ENCODE measurements around the gene ACSL3.

ACSL3 gene

GRCh38 chr2:222860740-222861410 is at the start of gene ACSL3:
Gene ACSL3 (plus strand): TSS chr2:222861036. CDS start chr2:222908773, 47,737 bp downstream.
- H3K36me3 ChIP-seq (ENCODE audit: control insufficient read depth, insufficient read depth, low read length, severe bottlenecking), result no peaks in the 10 kb centered on the region
- peaks cover 46% of the 10 kb centered on the region for H3K4me1 ChIP-seq (ENCODE audit: control insufficient read depth, insufficient read depth, low read length)
- H3K27me3 ChIP-seq (replicated peaks; ENCODE audit: control insufficient read depth, insufficient read depth, low read length), result no peaks in the 10 kb centered on the region
- H3K9me3 ChIP-seq (ENCODE audit: control insufficient read depth, low read length), result no peaks in the 10 kb centered on the region
- DNase-seq (ENCODE audit: low read depth), result peak; percentile 98
- peak within 1 kb of the TSS; percentile 97 for H3K9ac ChIP-seq (ENCODE audit: low read length)
- H3K4me3 ChIP-seq (ENCODE audit: low read length), result peak within 1 kb of the TSS; percentile 99

- no peaks in the 10 kb centered on the region for H3K9me3 ChIP-seq (ENCODE audit: control insufficient read depth, low read length)
- DNase-seq (ENCODE audit: low read depth), result no peak
- no peak overlapping the region for H3K9ac ChIP-seq (ENCODE audit: low read length)
- no peaks in the 10 kb centered on the region for H3K4me1 ChIP-seq (ENCODE audit: control insufficient read depth, insufficient read depth, low read length)
- H3K27me3 ChIP-seq (replicated peaks; ENCODE audit: control insufficient read depth, insufficient read depth, low read length), result no peaks in the 10 kb centered on the region
- no peaks in the 10 kb centered on the region for H3K36me3 ChIP-seq (ENCODE audit: control insufficient read depth, insufficient read depth, low read length, severe bottlenecking)
- no peak overlapping the region for H3K4me3 ChIP-seq (ENCODE audit: low read length)
These were observed 49.0 kb upstream of the ACSL3 start for GRCh38 chr2:222811828-222812227.

- Histone ChIP-seq H3K4me3 (ENCODE audit: low read length) (no peak overlapping the region), H3K9ac (ENCODE audit: low read length) (no peak overlapping the region), H3K27me3 (replicated peaks; ENCODE audit: control insufficient read depth, insufficient read depth, low read length) (no peaks in the 10 kb centered on the region), H3K36me3 (ENCODE audit: control insufficient read depth, insufficient read depth, low read length, severe bottlenecking) (no peaks in the 10 kb centered on the region), H3K9me3 (ENCODE audit: control insufficient read depth, low read length) (no peaks in the 10 kb centered on the region), H3K4me1 (ENCODE audit: control insufficient read depth, insufficient read depth, low read length) (no peaks in the 10 kb centered on the region)
- peak; percentile 4 for DNase-seq (ENCODE audit: low read depth)
These were observed 47.5 kb upstream of the ACSL3 start for GRCh38 chr2:222813177-222813843.

GRCh38 chr2:222819722-222820333 is 41.0 kb upstream of the ACSL3 start:
- Histone ChIP-seq H3K9me3 (ENCODE audit: control insufficient read depth, low read length) (no peaks in the 10 kb centered on the region), H3K4me1 (ENCODE audit: control insufficient read depth, insufficient read depth, low read length) (peaks cover 17% of the 10 kb centered on the region), H3K9ac (ENCODE audit: low read length) (no peak overlapping the region), H3K4me3 (ENCODE audit: low read length) (no peak overlapping the region), H3K36me3 (ENCODE audit: control insufficient read depth, insufficient read depth, low read length, severe bottlenecking) (no peaks in the 10 kb centered on the region), H3K27me3 (replicated peaks; ENCODE audit: control insufficient read depth, insufficient read depth, low read length) (no peaks in the 10 kb centered on the region)
- peak; percentile 67 for DNase-seq (ENCODE audit: low read depth)

- no peak for DNase-seq (ENCODE audit: low read depth)
- Histone ChIP-seq H3K27me3 (replicated peaks; ENCODE audit: control insufficient read depth, insufficient read depth, low read length) (no peaks in the 10 kb centered on the region), H3K4me3 (ENCODE audit: low read length) (no peak overlapping the region), H3K9me3 (ENCODE audit: control insufficient read depth, low read length) (no peaks in the 10 kb centered on the region), H3K9ac (ENCODE audit: low read length) (no peak overlapping the region), H3K4me1 (ENCODE audit: control insufficient read depth, insufficient read depth, low read length) (peaks cover 17% of the 10 kb centered on the region), H3K36me3 (ENCODE audit: control insufficient read depth, insufficient read depth, low read length, severe bottlenecking) (no peaks in the 10 kb centered on the region)
These were observed 37.5 kb upstream of the ACSL3 start for GRCh38 chr2:222823183-222823930.

- no peaks in the 10 kb centered on the region for H3K27me3 ChIP-seq (replicated peaks; ENCODE audit: control insufficient read depth, insufficient read depth, low read length)
- no peaks in the 10 kb centered on the region for H3K9me3 ChIP-seq (ENCODE audit: control insufficient read depth, low read length)
- H3K9ac ChIP-seq (ENCODE audit: low read length), result no peak overlapping the region
- no peaks in the 10 kb centered on the region for H3K36me3 ChIP-seq (ENCODE audit: control insufficient read depth, insufficient read depth, low read length, severe bottlenecking)
- peaks cover 9% of the 10 kb centered on the region for H3K4me1 ChIP-seq (ENCODE audit: control insufficient read depth, insufficient read depth, low read length)
- DNase-seq (ENCODE audit: low read depth), result no peak
- no peak overlapping the region for H3K4me3 ChIP-seq (ENCODE audit: low read length)
These were observed 35.8 kb upstream of the ACSL3 start for GRCh38 chr2:222825031-222825430.

- no peak overlapping the region for H3K4me3 ChIP-seq (ENCODE audit: low read length)
- H3K4me1 ChIP-seq (ENCODE audit: control insufficient read depth, insufficient read depth, low read length), result peaks cover 7% of the 10 kb centered on the region
- H3K9me3 ChIP-seq (ENCODE audit: control insufficient read depth, low read length), result no peaks in the 10 kb centered on the region
- H3K36me3 ChIP-seq (ENCODE audit: control insufficient read depth, insufficient read depth, low read length, severe bottlenecking), result no peaks in the 10 kb centered on the region
- DNase-seq (ENCODE audit: low read depth), result no peak
- no peaks in the 10 kb centered on the region for H3K27me3 ChIP-seq (replicated peaks; ENCODE audit: control insufficient read depth, insufficient read depth, low read length)
- H3K9ac ChIP-seq (ENCODE audit: low read length), result no peak overlapping the region
These were observed 33.4 kb upstream of the ACSL3 start for GRCh38 chr2:222827417-222827816.

GRCh38 chr2:222828572-222828971 is 32.3 kb upstream of the ACSL3 start:
- DNase-seq (ENCODE audit: low read depth), result no peak
- Histone ChIP-seq H3K9ac (ENCODE audit: low read length) (no peak overlapping the region), H3K4me1 (ENCODE audit: control insufficient read depth, insufficient read depth, low read length) (peaks cover under 1% of the 10 kb centered on the region), H3K27me3 (replicated peaks; ENCODE audit: control insufficient read depth, insufficient read depth, low read length) (no peaks in the 10 kb centered on the region), H3K9me3 (ENCODE audit: control insufficient read depth, low read length) (no peaks in the 10 kb centered on the region), H3K4me3 (ENCODE audit: low read length) (no peak overlapping the region), H3K36me3 (ENCODE audit: control insufficient read depth, insufficient read depth, low read length, severe bottlenecking) (no peaks in the 10 kb centered on the region)

- Histone ChIP-seq H3K4me1 (ENCODE audit: control insufficient read depth, insufficient read depth, low read length) (no peaks in the 10 kb centered on the region), H3K9ac (ENCODE audit: low read length) (no peak overlapping the region), H3K27me3 (replicated peaks; ENCODE audit: control insufficient read depth, insufficient read depth, low read length) (no peaks in the 10 kb centered on the region), H3K9me3 (ENCODE audit: control insufficient read depth, low read length) (no peaks in the 10 kb centered on the region), H3K36me3 (ENCODE audit: control insufficient read depth, insufficient read depth, low read length, severe bottlenecking) (no peaks in the 10 kb centered on the region), H3K4me3 (ENCODE audit: low read length) (no peak overlapping the region)
- DNase-seq (ENCODE audit: low read depth), result no peak
These were observed 30.7 kb upstream of the ACSL3 start for GRCh38 chr2:222830164-222830563.

- Histone ChIP-seq H3K4me3 (ENCODE audit: low read length) (no peak overlapping the region), H3K27me3 (replicated peaks; ENCODE audit: control insufficient read depth, insufficient read depth, low read length) (no peaks in the 10 kb centered on the region)
- no peak for DNase-seq (ENCODE audit: low read depth)
These were observed 27.4 kb upstream of the ACSL3 start for GRCh38 chr2:222833410-222833809.

More at GRCh38 chr2:222833410-222833809, 27.4 kb upstream of the ACSL3 start:
- H3K9me3 ChIP-seq (ENCODE audit: control insufficient read depth, low read length), result no peaks in the 10 kb centered on the region
- no peak overlapping the region for H3K9ac ChIP-seq (ENCODE audit: low read length)
- no peaks in the 10 kb centered on the region for H3K36me3 ChIP-seq (ENCODE audit: control insufficient read depth, insufficient read depth, low read length, severe bottlenecking)
- no peaks in the 10 kb centered on the region for H3K4me1 ChIP-seq (ENCODE audit: control insufficient read depth, insufficient read depth, low read length)
